ENCODE data around the gene BSND.
"Not testable (repeated sequence)": the region's sequence is repeated elsewhere in the genome, so short reads cannot be mapped to it uniquely, and the experiment has no call there.

BSND gene

DNA sequence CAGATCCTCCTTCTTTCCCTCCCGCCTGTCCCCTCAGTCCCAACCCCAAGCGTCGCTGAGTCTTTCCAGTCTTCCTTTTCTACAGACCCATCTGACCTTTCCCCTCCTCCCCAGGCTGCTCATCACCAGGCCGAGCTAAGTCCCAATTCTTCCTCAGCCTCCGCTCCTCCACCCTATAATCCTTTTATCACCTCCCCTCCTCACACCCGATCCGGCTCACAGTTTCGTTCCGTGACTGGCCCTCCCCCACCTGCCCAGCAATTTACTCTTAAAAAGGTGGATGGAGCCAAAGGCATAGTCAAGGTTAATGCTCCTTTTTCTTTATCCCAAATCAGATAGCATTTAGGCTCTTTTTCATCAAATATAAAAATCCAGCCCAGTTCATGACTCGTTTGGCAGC is 25.4 kb downstream of the BSND start:
- DNase-seq, result not testable (repeated sequence)

DNA sequence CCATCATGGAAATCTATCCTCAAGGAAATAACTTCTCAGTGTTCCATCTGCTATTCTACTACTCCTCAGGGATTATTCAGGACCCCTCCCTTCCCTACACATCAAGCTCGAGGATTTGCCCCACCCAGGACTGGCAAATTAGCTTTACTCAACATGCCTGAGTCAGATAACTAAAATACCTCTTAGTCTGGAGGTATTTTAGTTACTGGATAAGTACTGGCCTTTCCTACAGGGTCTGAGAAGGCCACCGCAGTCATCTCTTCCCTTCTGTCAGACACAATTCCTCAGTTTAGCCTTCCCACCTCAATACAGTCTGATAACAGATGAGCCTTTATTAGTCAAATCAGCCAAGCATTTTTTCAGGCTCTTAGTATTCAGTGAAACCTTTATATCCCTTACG is 27.9 kb downstream of the BSND start:
- not testable (repeated sequence) for DNase-seq

DNA sequence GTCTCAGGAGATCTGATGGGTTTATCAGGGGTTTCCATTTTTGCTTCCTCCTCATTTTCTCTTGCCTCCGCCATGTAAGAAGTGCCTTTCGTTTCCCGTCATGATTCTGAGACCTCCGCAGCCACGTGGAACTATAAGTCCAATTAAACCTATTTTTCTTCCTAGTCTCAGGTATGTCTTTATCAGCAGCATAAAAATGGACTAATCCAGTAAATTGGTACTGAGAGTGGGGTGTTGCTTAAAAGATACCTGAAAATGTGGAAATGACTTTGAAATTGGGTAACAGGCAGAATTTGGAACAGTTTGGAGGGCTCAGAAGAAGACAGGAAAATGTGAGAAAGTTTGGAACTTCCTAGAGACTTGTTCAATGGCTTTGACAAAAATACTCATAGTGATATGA is 32.4 kb downstream of the BSND start:
- not testable (repeated sequence) for DNase-seq

DNA sequence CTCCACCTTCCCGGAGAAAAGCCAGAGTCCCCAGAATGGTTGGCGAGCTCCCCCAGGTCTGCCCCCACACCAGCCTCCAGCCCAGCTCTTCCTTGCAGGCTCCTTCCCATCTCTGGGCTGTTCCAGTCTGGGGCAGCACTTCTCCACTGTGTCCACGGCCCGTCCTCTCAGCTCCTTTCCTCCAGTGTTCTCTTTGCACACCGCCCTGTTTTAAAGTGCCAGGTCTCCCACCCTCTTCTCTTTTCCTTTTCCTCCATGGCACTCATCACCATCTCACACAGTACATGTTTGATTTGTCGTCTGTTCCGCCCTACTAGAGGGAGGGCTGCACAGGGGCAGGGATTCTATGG is 34.5 kb downstream of the BSND start:
- DNase-seq, result no peak

DNA sequence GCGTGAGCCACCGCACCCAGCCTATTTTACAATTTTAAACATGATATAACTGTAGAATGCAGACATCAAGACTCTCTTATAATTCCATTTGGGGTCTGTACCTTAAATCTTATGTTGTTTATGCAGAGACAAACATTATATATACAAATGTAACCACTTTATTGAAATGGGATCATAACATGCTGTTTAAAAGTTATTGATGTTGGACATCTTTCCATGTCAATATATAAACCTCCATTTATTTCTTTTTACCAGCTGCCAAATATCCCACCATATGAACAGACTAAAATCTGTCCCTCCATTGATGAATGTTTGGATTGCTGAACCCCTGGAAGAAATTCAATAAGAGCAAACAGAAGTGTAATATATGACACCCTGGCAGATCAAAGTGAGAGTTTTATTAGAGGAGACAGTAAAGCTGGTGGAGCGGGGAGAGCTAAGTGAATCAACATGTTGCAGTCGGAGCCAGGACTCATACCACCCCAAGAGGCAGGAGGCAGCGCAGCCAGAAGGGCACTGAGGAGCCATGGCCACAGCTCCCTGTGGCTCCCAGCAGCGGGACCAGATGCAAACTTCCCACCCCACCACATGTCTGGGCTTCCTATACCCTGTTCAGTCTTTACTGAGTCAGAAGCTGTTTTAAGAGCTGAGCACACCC is 35.9 kb downstream of the BSND start:
- no peak for DNase-seq

DNA sequence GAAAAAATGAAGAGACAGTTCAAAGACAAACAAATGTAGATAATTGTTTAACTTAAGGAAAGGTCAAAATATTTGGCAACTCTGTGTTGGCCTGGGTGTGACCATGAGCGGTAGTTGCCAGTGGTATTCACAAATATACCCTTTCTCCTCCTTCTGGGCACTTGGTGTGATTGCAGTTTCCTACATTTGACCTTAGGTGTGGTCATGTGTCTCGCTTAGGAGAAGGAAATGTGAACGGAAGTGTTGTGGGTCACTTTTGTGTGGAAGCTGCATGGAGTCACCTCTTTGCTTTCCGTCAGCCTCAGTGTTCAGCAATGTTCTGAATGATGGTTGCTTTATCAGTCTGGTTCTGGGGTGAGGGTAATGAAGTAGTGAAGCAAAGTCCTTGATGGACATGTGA is 37.2 kb downstream of the BSND start:
- DNase-seq, result no peak

DNA sequence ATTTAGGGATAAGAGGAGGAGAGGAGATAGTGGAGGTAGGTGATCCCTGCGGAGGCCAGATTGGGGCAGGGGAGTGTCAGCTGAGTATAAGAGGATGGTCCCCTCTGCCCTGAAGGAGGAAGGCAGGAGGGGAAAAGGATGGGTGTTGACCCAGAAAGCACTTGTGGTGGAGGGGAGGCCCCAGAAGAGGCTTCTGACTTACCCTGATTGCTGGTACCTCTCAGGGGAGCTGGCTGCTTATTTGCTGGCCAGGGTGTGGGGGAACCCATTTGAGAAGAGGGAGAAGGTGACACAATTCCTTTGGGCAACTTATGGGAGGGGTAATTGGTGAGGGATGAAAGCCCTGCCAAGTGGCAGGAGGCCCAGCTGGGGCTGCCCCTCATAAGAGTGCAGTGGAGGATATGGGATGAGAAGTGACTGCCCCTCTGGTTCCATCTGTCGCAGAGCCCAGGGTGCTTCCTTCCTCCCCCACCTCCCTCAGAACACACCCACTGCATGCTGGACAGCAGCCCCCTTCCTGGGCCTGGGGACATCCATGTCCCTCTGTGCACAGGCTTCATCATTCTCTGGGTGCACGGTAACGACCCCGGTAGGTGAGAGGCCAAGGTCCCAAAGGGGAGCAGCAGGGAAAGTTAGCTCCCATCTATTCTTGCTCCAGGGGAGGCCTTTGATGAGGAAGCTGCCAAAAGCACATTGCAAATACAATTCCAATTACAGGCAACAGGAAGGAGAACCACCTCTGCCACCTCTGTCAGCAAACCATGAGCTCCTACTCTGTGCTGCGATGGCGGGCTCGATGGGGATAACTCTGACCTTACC is 39.2 kb downstream of the BSND start:
- DNase-seq, result no peak

DNA sequence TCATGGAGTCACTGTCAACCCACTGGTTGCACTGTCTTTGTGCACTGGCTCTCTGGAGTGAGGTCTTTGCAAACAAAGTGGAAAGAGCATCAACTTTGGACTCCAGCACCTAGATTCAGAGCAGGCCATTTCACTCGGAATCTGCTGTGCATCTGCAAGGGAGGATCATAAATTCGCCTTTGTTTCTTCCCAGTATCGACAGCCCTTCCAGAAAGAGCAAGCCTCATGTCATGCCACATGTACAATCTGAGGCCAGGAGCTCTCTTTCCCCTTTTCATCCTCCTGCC is 39.8 kb downstream of the BSND start:
- no peak for DNase-seq

DNA sequence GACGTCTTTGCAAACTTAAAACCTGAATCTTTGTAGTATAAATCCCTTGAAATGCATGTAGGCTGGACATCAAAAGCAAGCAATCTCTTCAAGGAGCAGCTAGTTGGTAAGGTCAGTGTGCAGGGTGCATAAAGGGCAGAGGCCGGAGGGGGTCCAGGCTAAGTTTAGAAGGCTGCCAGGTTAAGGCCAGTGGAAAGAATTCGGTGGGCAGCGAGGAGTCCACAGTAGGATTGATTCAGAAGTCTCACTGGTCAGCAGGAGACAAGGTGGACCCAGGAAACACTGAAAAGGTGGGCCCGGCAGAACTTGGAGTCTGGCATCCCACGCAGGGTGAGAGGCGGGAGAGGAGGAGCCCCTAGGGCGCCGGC is 40.2 kb downstream of the BSND start:
- DNase-seq, result no peak

DNA sequence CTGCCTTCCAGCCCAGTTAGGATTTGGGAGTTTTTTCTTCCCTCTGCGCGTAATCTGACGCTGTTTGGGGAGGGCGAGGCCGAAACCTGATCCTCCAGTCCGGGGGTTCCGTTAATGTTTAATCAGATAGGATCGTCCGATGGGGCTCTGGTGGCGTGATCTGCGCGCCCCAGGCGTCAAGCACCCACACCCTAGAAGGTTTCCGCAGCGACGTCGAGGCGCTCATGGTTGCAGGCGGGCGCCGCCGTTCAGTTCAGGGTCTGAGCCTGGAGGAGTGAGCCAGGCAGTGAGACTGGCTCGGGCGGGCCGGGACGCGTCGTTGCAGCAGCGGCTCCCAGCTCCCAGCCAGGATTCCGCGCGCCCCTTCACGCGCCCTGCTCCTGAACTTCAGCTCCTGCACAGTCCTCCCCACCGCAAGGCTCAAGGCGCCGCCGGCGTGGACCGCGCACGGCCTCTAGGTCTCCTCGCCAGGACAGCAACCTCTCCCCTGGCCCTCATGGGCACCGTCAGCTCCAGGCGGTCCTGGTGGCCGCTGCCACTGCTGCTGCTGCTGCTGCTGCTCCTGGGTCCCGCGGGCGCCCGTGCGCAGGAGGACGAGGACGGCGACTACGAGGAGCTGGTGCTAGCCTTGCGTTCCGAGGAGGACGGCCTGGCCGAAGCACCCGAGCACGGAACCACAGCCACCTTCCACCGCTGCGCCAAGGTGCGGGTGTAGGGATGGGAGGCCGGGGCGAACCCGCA is 40.8 kb downstream of the BSND start, which contains the start of gene PCSK9:
Gene PCSK9 (plus strand): TSS at position 207 of the 741 bp plus-strand sequence. CDS start 290 bp downstream, at position 497.
- no peak for DNase-seq

DNA sequence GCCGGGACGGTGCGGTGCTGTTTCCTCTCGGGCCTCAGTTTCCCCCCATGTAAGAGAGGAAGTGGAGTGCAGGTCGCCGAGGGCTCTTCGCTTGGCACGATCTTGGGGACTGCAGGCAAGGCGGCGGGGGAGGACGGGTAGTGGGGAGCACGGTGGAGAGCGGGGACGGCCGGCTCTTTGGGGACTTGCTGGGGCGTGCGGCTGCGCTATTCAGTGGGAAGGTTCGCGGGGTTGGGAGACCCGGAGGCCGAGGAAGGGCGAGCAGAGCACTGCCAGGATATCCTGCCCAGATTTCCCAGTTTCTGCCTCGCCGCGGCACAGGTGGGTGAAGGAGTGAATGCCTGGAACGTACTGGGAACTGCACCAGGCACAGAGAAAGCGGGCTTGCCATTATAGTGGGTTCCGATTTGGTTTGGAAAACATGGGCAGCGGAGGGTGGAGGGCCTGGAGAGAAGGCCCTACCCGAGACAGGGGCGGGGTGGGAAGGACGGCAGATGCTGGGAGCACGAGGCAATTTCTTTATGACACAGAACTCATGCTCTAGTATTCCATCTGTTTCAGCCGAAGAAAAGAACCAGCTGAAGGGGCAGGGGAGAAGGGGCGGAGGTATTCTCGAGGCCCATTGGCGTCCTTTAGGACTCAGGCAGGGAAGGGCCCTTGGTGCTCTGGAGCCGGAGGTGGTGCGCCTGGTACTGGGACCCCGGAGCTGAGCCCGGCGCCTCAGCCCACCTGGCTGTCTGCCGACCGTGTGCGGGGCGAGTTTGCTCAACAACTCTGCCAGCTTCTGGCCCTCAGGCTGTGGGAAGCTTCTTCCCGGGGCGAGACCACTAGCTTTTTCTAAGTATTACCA is 41.6 kb downstream of the BSND start:
- no peak for DNase-seq

DNA sequence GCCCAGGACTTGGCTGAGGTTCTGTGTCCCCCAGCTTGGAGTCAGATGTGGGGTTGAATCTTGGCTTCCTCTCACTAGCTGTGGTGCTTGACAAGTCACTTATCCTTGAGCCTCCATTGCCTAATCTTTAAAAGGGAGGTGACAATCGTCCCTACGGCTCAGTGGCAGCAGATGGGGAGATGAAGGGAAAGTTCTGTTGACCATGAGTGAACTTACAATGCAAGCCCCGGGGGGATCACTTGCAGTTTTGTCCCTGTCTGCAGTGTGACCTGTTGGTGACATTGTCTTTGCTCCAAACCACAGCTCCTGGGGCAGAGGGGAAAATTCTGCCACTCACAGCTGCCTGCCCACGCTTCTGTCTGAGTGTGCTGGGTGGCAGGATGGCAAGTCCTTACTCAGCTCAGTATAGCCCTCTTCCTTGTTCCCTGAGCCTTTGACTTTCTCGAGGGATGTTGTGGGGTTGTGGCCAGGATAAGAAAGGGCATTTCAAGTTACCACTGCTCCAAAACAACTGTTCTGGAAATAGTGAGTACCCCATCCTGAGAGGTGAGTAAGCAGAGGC is 42.3 kb downstream of the BSND start:
- DNase-seq, result no peak

DNA sequence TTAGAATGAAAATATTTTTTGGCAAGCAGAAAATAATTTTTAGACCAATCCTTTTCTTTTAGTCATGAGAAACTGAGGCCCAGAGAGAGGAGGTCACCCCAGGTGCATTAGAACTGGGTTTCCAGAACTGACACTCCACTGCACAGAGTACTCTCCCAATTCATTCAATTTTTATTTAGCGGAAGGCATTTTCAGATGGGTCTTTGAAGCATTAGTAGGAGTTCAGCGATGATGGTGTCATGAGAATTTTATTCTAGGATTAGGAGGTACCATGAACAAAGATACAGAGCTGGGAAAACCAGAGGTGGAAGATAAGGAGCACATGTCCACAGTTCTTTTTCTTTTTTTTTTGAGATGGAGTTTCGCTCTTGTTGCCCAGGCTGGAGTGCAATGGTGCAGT is 42.9 kb downstream of the BSND start:
- DNase-seq, result no peak

DNA sequence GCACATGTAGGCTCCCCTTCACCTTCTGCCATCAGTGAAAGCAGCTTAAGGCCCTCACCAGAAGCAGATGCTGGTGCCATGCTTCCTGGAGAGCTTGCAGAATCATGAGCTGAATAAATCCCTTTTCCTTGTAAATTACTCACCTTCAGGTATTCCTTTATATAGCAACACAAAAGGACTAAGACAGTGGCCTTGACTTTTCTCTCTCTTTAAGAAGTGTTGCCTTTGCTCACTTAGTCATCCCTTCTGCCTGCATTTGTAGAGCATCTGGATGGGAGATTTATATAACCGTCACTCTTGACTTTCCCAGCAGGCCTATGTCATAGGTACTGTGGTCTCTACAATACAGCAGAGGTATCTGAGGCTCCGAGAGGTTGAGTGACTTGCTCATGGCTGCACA is 44.3 kb downstream of the BSND start:
- no peak for DNase-seq

DNA sequence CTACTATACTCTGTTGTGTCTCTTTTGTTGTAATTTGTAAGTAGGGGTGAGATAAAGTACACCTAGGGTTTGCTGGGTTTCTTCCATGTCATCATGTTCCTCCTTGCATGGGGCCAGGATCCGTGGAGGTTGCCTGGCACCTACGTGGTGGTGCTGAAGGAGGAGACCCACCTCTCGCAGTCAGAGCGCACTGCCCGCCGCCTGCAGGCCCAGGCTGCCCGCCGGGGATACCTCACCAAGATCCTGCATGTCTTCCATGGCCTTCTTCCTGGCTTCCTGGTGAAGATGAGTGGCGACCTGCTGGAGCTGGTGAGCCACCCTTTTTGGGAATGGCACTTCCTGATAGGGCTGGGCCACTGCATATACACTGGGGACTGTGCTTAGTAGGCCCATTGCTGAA is 45.0 kb downstream of the BSND start:
- no peak for DNase-seq

DNA sequence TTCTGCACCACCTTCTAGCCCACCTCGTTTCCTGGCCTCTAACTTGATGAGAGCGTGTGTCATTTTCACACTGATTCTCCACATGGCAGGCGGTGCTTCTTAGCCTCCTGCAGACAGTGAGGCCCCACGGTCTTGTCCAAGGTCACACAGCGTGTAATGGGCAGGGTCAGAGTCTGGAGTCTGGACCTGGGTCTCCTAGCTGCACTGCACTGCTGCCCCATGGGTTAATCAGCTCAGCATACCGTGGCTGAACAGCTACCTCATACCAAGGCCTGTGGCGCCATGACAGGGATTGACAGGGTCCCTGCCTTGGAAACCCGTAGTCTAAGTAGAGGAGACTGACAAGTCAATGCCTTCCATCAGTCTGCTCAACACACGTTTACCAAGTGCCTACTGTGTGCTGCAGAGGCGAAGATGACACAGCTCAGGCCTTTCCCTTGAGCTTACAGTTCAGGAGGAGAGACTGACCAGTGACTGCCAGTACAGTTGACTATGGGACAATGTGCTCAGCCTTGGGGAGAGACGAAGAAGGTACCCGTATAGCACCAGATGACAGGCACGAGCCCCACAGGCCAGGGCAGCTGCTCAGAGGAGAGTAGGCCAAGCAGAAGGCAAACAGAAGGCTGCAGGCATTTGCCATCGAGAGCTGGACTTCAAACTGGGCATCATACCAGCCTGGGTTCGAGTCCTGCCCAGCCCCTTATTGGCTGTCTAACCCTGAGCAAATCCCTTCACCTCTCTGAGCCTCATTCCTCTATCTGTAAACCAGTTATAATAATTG is 46.1 kb downstream of the BSND start:
- DNase-seq, result no peak

DNA sequence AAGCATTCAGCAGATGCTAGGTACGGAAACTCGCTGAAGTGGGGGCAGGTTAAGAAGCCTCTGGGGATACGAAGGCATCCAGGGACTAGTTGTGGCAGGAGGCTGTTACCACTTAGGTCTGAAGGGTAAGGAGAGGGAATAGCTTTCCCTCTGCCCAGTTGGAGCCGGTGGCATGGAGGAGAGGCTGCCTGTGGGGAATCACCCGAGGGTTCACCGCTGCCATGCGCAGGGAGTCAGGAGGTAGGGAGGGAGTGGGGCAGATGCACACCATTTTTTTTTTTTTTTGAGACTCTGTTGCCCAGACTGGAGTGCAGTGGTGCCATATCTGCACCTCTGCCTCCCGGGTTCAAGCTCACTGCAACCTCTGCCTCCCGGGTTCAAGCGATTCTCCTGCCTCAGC is 46.7 kb downstream of the BSND start:
- no peak for DNase-seq

DNA sequence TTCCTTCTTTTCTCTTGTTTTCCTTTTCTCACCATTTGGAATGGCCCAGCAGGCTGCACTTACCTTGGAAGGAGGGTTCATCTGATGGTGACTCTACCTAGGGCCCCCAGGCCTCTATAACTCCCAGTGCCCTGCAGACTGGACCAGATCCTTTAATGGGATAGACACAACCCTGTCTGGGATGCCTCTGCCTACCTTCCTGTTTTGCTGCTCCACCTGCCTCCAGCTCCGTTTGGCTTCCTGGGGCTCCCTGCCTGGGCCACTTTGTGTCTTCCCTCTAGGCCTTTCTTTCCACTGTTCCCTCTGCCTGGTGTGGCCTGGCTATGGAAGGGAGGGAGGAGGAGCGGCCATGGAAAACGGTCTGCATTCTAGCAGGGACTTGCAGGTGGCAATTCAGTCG is 48.1 kb downstream of the BSND start:
- no peak for DNase-seq

DNA sequence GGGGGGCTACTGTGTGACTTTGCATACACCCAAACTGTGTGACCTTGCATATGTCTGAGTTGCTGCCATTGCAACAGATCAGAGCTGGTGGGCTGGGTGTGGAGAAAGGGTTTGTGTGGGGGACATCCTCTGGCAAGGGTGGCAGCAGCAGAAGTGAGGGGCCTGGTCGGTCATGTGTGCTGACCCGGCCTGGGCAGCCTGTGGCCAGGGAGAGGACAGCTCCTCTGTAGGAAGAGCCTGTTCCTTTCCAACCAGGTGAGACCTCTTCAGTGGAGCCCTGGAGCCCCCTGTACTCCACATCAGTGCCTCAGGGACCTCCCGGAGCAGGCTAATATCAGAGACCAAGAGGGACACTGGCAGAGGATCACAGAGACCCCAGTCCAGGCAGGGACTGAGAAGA is 48.9 kb downstream of the BSND start:
- no peak for DNase-seq

DNA sequence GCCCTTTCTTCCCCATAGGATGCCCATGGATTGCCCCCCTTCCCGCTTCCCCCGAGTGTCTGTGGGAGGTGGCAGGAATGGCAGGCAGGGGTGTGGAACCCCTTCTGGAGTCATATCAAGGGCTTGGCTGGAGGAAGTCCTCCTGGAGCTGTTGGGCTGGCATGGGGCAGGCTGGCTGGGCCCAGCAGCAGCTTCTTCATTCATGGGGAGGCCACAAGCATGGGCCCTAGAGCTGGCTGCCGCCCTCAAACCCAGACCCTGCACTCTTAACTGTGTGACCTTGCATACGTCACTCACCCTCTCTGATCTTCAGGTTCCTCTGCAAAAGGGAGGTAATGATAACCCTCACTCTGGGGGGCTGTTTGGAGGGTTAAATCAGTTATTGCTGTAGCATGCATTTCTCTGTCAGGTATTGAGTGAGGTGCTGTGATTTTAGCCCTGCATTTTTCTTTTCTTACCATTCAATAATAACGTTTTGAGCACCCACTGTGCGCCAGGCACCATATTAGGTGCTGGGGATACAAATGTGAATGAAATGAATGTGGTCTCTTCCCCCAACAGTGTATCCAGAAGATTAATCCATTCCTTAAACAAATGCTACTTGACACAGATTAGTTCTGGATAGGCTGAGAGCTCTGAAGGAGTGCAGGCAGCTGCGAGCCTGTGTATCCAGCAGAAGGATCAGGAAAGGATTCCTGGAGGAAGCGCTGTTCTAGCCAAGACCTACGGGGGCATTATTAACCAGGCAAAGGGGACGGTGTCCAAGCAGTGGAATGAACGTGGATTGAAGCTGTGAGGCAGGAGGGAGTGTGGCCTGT is 49.9 kb downstream of the BSND start:
- DNase-seq, result no peak

DNA sequence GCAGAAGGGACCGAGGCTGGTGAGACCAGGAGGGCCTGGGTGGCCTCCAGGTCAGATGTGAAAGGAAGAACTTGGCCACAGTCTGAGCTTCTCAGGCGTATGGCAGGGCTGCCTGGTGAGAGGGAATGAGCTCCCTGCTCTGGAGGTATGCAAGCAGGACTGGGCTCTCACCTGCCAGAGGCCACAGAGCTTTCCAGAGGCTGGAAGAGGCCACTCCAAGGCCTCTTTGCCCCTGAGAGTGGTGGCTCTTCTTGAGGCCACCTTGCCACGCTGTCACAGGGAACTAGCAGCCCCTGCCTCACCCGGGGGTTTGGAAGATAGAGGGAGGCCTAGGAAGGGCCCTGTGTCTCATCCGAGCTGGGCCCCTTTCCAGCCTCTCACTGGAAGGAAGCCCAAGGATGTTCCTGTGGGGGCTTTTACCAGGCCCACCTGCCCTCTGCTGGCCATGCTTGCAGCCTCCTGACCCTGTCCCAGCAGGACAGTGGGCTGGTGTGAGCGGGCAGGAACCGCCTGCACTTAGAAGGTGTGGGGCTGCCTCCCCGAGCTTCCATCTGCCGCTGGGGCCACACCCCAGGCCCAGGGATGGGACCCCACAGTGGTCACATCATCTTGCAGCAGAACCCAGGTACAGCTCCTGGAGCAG is 50.7 kb downstream of the BSND start:
- DNase-seq, result no peak

All from central memory CD4-positive, alpha-beta T cell (primary cell).